Nephron (organoid): ENCODE results near the gene KLHL9.

Experiments
- H3K27ac Mint-ChIP-seq, 3 experiments: 2 replicates each; pipeline ENCODE4 v1.8.0; 2020; ENCODE audit warnings: mixed read lengths in 3 of 3, mild to moderate bottlenecking in 2 of 3, moderate library complexity in 1 of 3
- H3K27me3 Mint-ChIP-seq: 2 replicates; pipeline ENCODE4 v1.8.0; 2021; ENCODE audit warnings: low read depth, mild to moderate bottlenecking, moderate library complexity, mixed read lengths
- H3K36me3 Mint-ChIP-seq: 2 replicates; pipeline ENCODE4 v1.8.0; 2020; ENCODE audit warnings: low read depth, mixed read lengths
- H3K4me1 Mint-ChIP-seq: 2 replicates; pipeline ENCODE4 v1.8.0; 2020; ENCODE audit warnings: mixed read lengths
- H3K4me3 Mint-ChIP-seq, 3 experiments: 2 replicates each; pipeline ENCODE4 v1.8.0; 2020; ENCODE audit warnings: mild to moderate bottlenecking in 3 of 3, mixed read lengths in 3 of 3, moderate library complexity in 2 of 3
- H3K9me3 Mint-ChIP-seq: 2 replicates; pipeline ENCODE4 v1.8.0; 2020; ENCODE audit warnings: mixed read lengths
- TF ChIP-seq, protein P1 (sequence below), 3 experiments: fragments of 200-600 bp; sonication (generic); IDR thresholded peaks; one replicate each; pipeline ENCODE4 v1.5.0; 2021; ENCODE audit warnings: antibody characterized with exemption in 3 of 3; ENCODE audit not compliant: unreplicated experiment in 3 of 3

KLHL9 gene

DNA sequence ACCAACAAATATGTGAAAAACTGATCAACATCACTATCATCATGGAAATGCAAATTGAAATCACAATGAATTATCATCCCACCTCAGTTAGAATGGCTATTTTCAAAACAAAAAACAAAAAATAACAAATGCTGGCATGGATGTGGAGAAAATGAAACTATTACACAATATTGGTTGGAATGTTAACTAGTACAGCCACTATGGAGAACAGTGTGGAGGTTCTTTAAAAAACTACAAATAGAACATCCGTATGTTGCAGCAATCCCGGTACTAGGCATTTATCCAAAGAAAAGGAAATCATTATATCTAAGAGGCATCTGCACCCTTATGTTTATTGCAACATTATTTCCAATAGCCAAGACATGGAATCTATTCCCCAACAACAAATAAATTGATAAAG lies 21.1 kb downstream of the KLHL9 start:
- Mint-ChIP-seq H3K4me3 (no peak overlapping the region), H3K4me1 (no peaks in the 10 kb centered on the region), H3K27me3 (peaks cover 8% of the 10 kb centered on the region), H3K9me3 (no peaks in the 10 kb centered on the region), H3K27ac (no peak overlapping the region), H3K36me3 (no peaks in the 10 kb centered on the region)
- TF ChIP-seq, protein P1, sequence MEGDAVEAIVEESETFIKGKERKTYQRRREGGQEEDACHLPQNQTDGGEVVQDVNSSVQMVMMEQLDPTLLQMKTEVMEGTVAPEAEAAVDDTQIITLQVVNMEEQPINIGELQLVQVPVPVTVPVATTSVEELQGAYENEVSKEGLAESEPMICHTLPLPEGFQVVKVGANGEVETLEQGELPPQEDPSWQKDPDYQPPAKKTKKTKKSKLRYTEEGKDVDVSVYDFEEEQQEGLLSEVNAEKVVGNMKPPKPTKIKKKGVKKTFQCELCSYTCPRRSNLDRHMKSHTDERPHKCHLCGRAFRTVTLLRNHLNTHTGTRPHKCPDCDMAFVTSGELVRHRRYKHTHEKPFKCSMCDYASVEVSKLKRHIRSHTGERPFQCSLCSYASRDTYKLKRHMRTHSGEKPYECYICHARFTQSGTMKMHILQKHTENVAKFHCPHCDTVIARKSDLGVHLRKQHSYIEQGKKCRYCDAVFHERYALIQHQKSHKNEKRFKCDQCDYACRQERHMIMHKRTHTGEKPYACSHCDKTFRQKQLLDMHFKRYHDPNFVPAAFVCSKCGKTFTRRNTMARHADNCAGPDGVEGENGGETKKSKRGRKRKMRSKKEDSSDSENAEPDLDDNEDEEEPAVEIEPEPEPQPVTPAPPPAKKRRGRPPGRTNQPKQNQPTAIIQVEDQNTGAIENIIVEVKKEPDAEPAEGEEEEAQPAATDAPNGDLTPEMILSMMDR (IDR thresholded peaks at IDR 0.05; ENCODE audit: unreplicated experiment in 3 of 3): no peak

DNA sequence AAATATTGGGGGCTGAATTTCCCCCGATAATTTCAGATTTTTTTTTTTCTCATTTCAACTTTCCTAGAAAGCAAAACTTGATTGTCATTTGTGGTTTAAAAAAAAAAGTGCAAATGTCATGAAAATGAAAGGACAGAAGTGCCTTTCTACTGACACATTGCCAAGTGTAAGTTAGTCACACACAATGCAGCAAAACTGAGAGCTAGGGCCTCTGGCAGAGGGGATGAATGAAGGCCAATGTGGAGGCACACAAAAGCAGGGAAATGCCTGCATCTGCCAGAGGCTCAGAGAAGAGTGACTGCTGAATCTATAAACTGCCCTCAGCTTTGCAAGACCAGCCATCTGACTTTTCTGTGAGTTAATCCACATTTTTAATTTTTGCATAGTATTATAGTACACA lies 23.3 kb downstream of the KLHL9 start:
- Mint-ChIP-seq H3K27me3 (peaks cover 8% of the 10 kb centered on the region), H3K36me3 (no peaks in the 10 kb centered on the region), H3K4me3 (no peak overlapping the region), H3K4me1 (no peaks in the 10 kb centered on the region), H3K27ac (no peak overlapping the region), H3K9me3 (no peaks in the 10 kb centered on the region)
- TF ChIP-seq, protein P1 (IDR thresholded peaks at IDR 0.05; ENCODE audit: unreplicated experiment in 3 of 3): no peak

DNA sequence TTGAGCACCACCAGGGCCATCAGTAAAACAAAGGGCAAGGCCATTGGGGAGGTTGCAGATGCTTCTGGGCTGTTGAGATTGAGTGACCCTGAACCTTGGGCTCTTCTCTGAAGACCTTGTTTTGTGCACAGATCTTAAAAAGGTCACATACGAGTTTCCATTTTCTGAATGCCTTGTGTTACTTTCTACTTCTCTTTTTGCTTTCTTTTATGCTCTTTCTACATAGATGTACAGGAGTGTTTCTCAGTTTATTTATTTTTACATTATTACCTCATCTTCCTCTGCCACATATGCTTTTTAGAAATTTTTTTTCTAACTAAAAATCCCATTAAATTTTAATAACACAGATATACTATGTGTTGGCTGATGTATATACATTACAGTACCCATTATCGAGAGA lies 30.0 kb downstream of the KLHL9 start, which contains the start of gene IFNA5:
Gene IFNA5 (minus strand): TSS at position 101 of the 400 bp plus-strand sequence. CDS start 57 bp downstream, at position 44.
- Mint-ChIP-seq H3K27me3 (no peaks in the 10 kb centered on the region), H3K27ac (no peak within 1 kb of the TSS), H3K36me3 (no peaks in the 10 kb centered on the region), H3K4me1 (no peaks in the 10 kb centered on the region), H3K4me3 (no peak within 1 kb of the TSS), H3K9me3 (no peaks in the 10 kb centered on the region)
- TF ChIP-seq, protein P1 (IDR thresholded peaks at IDR 0.05; ENCODE audit: unreplicated experiment in 3 of 3): no peak

DNA sequence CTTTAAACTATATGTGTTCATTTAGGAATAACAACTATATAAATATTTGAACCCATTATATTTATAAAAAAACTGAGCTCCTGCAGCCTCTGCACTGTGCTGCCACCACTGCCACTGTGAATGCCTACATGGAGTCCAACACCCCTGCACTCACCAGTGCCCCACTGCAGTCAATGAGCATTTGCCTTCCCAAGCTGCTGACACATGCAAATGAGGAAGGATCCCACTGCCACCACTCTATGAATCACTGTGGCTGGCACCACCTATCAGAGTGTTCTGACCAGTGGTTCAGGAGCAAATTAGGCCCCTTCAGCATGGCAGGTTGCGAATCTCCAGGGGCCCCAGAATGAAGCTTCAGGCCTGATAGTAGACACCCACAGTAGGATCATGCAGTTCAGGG lies 39.2 kb downstream of the KLHL9 start:
- TF ChIP-seq, protein P1 (IDR thresholded peaks at IDR 0.05; ENCODE audit: unreplicated experiment in 3 of 3): no peak
- Mint-ChIP-seq H3K27me3 (peaks cover 13% of the 10 kb centered on the region), H3K9me3 (no peaks in the 10 kb centered on the region), H3K27ac (no peak overlapping the region), H3K4me1 (no peaks in the 10 kb centered on the region), H3K36me3 (no peaks in the 10 kb centered on the region), H3K4me3 (no peak overlapping the region)

DNA sequence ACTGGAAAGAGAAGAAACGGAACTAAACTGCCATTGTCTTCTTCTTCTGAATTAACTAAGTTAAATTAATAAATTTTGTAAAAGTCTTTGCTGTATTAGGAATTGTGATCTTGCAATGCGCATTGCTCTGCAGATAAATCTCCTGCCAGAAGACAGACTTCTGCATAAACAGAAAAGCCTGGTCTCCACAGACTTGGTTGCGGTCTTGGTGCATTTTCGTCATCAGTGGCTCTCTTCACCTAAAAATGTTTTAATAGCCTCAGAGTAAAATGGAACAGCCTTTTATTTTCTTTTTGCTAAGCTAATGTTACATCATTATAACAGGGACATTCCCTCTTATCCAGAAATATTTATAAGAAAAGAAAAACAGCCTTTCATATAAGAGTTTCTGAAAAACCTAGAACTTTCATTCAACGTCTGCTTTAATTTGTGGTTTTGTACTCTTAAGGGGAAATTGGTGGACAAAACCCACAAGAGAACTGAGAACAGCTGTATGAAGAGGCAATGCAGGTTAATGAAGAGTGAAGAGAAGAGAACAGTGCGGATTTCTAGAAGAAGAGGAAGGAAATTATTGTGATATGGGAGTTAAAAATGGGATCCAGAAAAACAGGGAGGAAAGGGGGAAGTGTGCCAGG lies 40.2 kb downstream of the KLHL9 start:
- TF ChIP-seq, protein P1 (IDR thresholded peaks at IDR 0.05; ENCODE audit: unreplicated experiment in 3 of 3): no peak
- Mint-ChIP-seq H3K4me3 (no peak overlapping the region), H3K36me3 (no peaks in the 10 kb centered on the region), H3K27me3 (peaks cover 17% of the 10 kb centered on the region), H3K4me1 (no peaks in the 10 kb centered on the region), H3K9me3 (no peaks in the 10 kb centered on the region), H3K27ac (no peak overlapping the region)

DNA sequence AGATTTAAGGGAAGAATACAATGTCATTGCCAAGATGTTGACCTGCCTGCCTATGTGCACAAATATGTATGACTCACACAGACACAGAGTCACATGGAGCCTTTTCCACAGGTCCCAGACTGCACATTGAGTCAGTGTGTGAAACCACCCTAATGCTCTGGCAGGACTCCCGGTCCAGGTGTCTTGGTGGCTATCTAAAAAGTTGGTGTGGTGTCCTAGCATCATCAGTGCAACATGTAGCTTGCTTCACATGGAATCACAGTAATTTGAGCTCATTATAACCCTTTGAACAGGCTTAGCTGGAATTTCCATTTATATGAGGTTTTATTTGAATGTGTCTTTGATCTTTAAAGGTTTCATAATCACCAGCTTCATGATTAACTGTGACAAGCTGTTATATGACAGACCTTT lies 40.8 kb downstream of the KLHL9 start:
- Mint-ChIP-seq H3K36me3 (no peaks in the 10 kb centered on the region), H3K27me3 (peaks cover 17% of the 10 kb centered on the region), H3K9me3 (no peaks in the 10 kb centered on the region), H3K4me1 (no peaks in the 10 kb centered on the region), H3K27ac (no peak overlapping the region), H3K4me3 (no peak overlapping the region)
- TF ChIP-seq, protein P1 (IDR thresholded peaks at IDR 0.05; ENCODE audit: unreplicated experiment in 3 of 3): no peak
